ENCODE measurements around the gene UBD. TPM values are rescaled to one million over a fixed set of nuclear protein-coding genes. Genes with fewer than 3 reads are reported as not detected.

Gene UBD
- total and polyA plus RNA-seq, 4 donors, result 2.1 to 19.4 (median 8.6) TPM

DNA sequence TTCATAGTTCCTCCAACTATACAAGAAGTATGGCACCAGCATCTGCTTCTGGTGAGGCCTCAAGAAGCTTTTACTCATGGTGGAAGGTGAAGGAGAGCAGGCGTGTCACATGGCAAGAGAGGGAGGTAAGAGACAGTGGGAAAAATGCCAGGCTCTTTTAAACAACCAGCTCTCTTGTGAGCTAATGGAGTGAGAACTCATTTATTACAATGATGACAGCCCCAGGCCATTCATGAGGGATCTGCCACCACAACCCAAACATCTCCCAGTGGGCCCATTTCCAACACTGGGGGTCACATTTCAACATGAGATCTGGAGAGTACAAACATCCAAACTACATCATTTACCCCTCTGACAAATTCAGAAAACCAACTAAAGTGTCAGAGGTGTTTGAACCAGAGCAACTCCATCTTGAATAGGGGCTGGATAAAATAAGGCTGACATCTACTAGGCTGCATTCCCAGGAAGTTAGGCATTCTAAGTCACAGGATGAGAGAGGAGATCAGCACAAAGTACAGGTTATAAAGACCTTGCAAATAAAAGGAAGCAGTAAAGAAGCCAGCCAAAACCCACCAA lies 2.2 kb upstream of the UBD start:
- peaks cover 0 to 6% (median 0%) of the 10 kb centered on the region in 3 donors for H3K27me3 ChIP-seq (ENCODE audit: control insufficient read depth in 3 of 3, insufficient read depth in 3 of 3, low read length in 2 of 3)
- no peak overlapping the region for H3K27ac ChIP-seq (ENCODE audit: low read depth in 1 of 2, low read length in 1 of 2)
- peak; percentile 66 to 86 (median 80) for DNase-seq
- peaks cover 0 to 4% (median 0%) of the 10 kb centered on the region in 5 donors for H3K4me1 ChIP-seq (ENCODE audit: control insufficient read depth in 5 of 5, insufficient read depth in 5 of 5, low read length in 5 of 5)
- H3K36me3 ChIP-seq (ENCODE audit: control insufficient read depth in 4 of 4, insufficient read depth in 4 of 4, low read length in 4 of 4), result no peaks in the 10 kb centered on the region
- TF ChIP-seq, protein P1, sequence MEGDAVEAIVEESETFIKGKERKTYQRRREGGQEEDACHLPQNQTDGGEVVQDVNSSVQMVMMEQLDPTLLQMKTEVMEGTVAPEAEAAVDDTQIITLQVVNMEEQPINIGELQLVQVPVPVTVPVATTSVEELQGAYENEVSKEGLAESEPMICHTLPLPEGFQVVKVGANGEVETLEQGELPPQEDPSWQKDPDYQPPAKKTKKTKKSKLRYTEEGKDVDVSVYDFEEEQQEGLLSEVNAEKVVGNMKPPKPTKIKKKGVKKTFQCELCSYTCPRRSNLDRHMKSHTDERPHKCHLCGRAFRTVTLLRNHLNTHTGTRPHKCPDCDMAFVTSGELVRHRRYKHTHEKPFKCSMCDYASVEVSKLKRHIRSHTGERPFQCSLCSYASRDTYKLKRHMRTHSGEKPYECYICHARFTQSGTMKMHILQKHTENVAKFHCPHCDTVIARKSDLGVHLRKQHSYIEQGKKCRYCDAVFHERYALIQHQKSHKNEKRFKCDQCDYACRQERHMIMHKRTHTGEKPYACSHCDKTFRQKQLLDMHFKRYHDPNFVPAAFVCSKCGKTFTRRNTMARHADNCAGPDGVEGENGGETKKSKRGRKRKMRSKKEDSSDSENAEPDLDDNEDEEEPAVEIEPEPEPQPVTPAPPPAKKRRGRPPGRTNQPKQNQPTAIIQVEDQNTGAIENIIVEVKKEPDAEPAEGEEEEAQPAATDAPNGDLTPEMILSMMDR (IDR thresholded peaks at IDR 0.05; ENCODE audit: control extremely low read depth, extremely low read depth), result no peak
- H3K9ac ChIP-seq (ENCODE audit: insufficient read depth in 1 of 2, low read length in 2 of 2), result no peak overlapping the region
- no peak overlapping the region for H3K4me3 ChIP-seq
- peaks cover 0 to 2% (median 0%) of the 10 kb centered on the region in 4 donors for H3K9me3 ChIP-seq (ENCODE audit: control insufficient read depth in 4 of 4, insufficient read depth in 3 of 4, low read length in 3 of 4)
- ATAC-seq (ENCODE audit: insufficient read depth, low FRiP score), result no peak
- WGBS, 2 donors, result 76 to 94% methylated on average over 1 of the region's 1 CpG

DNA sequence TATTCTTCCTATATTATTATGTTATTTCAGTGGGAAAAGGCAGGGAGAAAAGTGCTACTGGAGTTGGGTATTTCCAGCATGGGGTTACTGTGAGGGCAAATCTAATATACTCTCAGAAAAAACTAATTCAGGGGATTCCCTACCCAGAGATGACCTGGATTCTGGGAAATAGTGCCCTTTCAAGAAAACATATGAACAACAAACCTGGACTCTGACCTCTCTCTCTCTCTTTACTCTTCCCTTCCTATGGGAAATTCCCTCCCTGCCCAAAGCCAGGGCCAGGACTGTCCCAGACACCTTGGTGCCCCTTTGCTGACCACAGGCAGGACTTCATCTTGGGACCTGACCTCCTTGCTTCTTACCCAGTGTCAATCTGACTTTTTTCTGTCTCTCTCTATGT lies 1.6 kb upstream of the UBD start:
- H3K36me3 ChIP-seq (ENCODE audit: control insufficient read depth in 4 of 4, insufficient read depth in 4 of 4, low read length in 4 of 4), result no peaks in the 10 kb centered on the region
- TF ChIP-seq, protein P1 (IDR thresholded peaks at IDR 0.05; ENCODE audit: control extremely low read depth, extremely low read depth), result no peak
- no peak overlapping the region for H3K27ac ChIP-seq (ENCODE audit: low read depth in 1 of 2, low read length in 1 of 2)
- peaks cover 2 to 12% (median 2%) of the 10 kb centered on the region in 3 donors for H3K27me3 ChIP-seq (ENCODE audit: control insufficient read depth in 3 of 3, insufficient read depth in 3 of 3, low read length in 2 of 3)
- no peak for ATAC-seq (ENCODE audit: insufficient read depth, low FRiP score)
- no peak overlapping the region for H3K9ac ChIP-seq (ENCODE audit: insufficient read depth in 1 of 2, low read length in 2 of 2)
- H3K4me1 ChIP-seq (ENCODE audit: control insufficient read depth in 5 of 5, insufficient read depth in 5 of 5, low read length in 5 of 5), result no peaks in the 10 kb centered on the region
- no peak overlapping the region for H3K4me3 ChIP-seq
- peaks cover 0 to 2% (median 0%) of the 10 kb centered on the region in 4 donors for H3K9me3 ChIP-seq (ENCODE audit: control insufficient read depth in 4 of 4, insufficient read depth in 3 of 4, low read length in 3 of 4)
- DNase-seq, result peak in 1 of 3 donors; percentile 12

DNA sequence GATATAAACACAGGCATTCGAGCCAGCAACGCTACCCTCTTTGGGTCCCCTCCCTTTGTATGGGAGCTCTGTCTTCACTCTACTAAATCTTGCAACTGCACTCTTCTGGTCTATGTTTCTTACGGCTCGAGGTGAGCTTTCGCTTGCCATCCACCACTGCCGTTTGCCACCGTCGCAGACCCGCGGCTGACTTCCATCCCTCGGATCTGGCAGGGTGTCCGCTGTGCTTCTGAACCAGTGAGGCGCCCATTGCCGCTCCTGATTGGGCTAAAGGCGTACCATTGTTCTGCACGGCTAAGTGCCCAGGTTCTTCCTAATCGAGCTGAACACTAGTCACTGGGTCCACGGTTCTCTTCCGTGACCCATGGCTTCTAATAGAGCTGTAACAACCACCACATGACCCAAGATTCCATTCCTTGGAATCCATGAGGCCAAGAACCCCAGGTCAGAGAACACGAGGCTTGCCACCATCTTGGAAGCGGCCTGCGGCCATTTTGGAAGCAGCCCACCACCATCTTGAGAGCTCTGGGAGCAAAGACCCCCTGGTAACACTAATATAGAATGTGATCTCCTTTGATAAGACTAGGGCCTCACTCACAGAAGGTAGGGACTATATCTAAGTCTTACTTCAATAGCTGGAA lies 973 bp downstream of the UBD start:
- H3K9me3 ChIP-seq (ENCODE audit: control insufficient read depth in 4 of 4, insufficient read depth in 3 of 4, low read length in 3 of 4), result peaks cover 0 to 5% (median 0%) of the 10 kb centered on the region in 4 donors
- no peak overlapping the region for H3K9ac ChIP-seq (ENCODE audit: insufficient read depth in 1 of 2, low read length in 2 of 2)
- 87 to 93% methylated on average over 22 of the region's 22 CpGs for WGBS, 2 donors
- H3K4me1 ChIP-seq (ENCODE audit: control insufficient read depth in 5 of 5, insufficient read depth in 5 of 5, low read length in 5 of 5), result peaks cover 0 to 9% (median 4%) of the 10 kb centered on the region in 5 donors
- no peak overlapping the region for H3K27ac ChIP-seq (ENCODE audit: low read depth in 1 of 2, low read length in 1 of 2)
- no peak for DNase-seq
- no peaks in the 10 kb centered on the region for H3K36me3 ChIP-seq (ENCODE audit: control insufficient read depth in 4 of 4, insufficient read depth in 4 of 4, low read length in 4 of 4)
- no peak overlapping the region for H3K4me3 ChIP-seq
- TF ChIP-seq, protein P1 (IDR thresholded peaks at IDR 0.05; ENCODE audit: control extremely low read depth, extremely low read depth), result no peak
- ATAC-seq (ENCODE audit: insufficient read depth, low FRiP score), result no peak
- peaks cover 5 to 37% (median 25%) of the 10 kb centered on the region in 3 donors for H3K27me3 ChIP-seq (ENCODE audit: control insufficient read depth in 3 of 3, insufficient read depth in 3 of 3, low read length in 2 of 3)
